Osteocyte (in vitro differentiated cells): ENCODE results near the gene TMEM150A. TPM values are rescaled to one million over a fixed set of nuclear protein-coding genes. Genes with fewer than 3 reads are reported as not detected.

ENCODE experiments used
- DNase-seq: peaks from one replicate; pipeline ENCODE4 v3.0.0; 2021; ENCODE audit warnings: mixed read lengths; ENCODE audit not compliant: unreplicated experiment; ENCODE audit errors: extremely low spot score
- H3K27ac Mint-ChIP-seq: one replicate; pipeline ENCODE4 v1.8.0; 2021; ENCODE audit warnings: mild to moderate bottlenecking, mixed read lengths; ENCODE audit not compliant: unreplicated experiment
- H3K27me3 Mint-ChIP-seq: one replicate; pipeline ENCODE4 v1.8.0; 2021; ENCODE audit warnings: mixed read lengths; ENCODE audit not compliant: unreplicated experiment
- H3K36me3 Mint-ChIP-seq: one replicate; pipeline ENCODE4 v1.8.0; 2021; ENCODE audit warnings: mixed read lengths; ENCODE audit not compliant: unreplicated experiment
- H3K4me1 Mint-ChIP-seq: one replicate; pipeline ENCODE4 v1.8.0; 2021; ENCODE audit warnings: mixed read lengths; ENCODE audit not compliant: unreplicated experiment
- H3K4me3 Mint-ChIP-seq: one replicate; pipeline ENCODE4 v1.8.0; 2021; ENCODE audit warnings: mild to moderate bottlenecking, moderate library complexity, mixed read lengths; ENCODE audit not compliant: unreplicated experiment
- H3K9me3 Mint-ChIP-seq: one replicate; pipeline ENCODE4 v1.8.0; 2021; ENCODE audit warnings: mixed read lengths; ENCODE audit not compliant: unreplicated experiment
- total RNA-seq: library from RNA; stranded (reverse); gene quantifications from 2 replicates; pipeline ENCODE4 v1.2.1, GENCODE V29; 2021
- TF ChIP-seq, protein P1 (sequence below): fragments of 200-600 bp; sonication (generic); IDR thresholded peaks from 2 replicates; pipeline ENCODE4 v1.5.0; 2021; ENCODE audit warnings: antibody characterized with exemption, mild to moderate bottlenecking, moderate library complexity

The TMEM150A gene
- total RNA-seq, 1 donor from 2014 or later, result 18.2 TPM

GRCh38 chr2:85642725-85643124 is 40.2 kb upstream of the TMEM150A start:
- H3K27me3 Mint-ChIP-seq, result no peaks in the 10 kb centered on the region
- DNase-seq, result no peak
- no peak overlapping the region for H3K27ac Mint-ChIP-seq
- no peak overlapping the region for H3K4me3 Mint-ChIP-seq
- peaks cover 1% of the 10 kb centered on the region for H3K4me1 Mint-ChIP-seq
- peaks cover 50% of the 10 kb centered on the region for H3K36me3 Mint-ChIP-seq
- no peaks in the 10 kb centered on the region for H3K9me3 Mint-ChIP-seq
- TF ChIP-seq, protein P1, sequence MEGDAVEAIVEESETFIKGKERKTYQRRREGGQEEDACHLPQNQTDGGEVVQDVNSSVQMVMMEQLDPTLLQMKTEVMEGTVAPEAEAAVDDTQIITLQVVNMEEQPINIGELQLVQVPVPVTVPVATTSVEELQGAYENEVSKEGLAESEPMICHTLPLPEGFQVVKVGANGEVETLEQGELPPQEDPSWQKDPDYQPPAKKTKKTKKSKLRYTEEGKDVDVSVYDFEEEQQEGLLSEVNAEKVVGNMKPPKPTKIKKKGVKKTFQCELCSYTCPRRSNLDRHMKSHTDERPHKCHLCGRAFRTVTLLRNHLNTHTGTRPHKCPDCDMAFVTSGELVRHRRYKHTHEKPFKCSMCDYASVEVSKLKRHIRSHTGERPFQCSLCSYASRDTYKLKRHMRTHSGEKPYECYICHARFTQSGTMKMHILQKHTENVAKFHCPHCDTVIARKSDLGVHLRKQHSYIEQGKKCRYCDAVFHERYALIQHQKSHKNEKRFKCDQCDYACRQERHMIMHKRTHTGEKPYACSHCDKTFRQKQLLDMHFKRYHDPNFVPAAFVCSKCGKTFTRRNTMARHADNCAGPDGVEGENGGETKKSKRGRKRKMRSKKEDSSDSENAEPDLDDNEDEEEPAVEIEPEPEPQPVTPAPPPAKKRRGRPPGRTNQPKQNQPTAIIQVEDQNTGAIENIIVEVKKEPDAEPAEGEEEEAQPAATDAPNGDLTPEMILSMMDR, result no peak

DNA sequence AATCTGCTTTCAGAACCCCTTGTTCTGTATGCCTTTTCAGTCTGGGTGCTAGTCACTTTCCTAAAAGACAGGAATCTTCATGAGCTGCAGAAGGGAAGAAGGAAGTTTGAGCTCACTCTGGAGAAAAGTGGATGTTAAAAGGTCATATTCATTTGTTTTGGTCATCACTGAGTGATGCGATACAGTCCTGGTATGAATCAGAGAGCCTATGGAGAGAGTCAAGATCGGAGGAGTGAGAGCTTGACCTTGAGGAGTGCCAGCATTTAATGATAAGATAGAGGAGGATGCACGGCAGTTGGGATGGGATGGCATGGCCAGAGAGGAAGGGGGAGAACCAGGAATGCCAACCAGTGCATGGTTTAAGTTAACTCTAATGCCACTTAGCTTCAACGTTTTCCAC is 33.1 kb upstream of the TMEM150A start:
- Mint-ChIP-seq H3K4me3 (no peak overlapping the region), H3K36me3 (peaks cover 45% of the 10 kb centered on the region), H3K27ac (no peak overlapping the region)

DNA sequence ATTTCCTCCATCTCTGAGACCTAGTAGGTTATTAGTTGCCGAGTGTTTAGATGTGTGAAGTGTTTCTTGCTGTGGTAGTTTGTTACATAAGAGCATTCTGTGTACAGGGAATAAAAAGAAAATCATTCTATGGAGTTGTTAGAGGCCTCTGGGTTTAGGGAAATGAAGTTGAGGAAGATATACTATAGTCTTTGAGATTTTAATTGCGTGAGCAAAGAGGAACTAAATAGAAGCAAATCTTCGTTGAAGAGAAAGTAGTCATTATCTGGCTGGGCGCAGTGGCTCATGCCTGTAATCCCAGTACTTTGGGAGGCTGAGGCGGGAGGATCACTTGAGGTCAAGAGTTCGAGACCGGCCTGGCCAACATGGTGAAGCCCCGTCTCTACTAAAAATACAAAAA is 32.5 kb upstream of the TMEM150A start:
- no peak overlapping the region for H3K4me3 Mint-ChIP-seq

More for the DNA sequence above, 33.1 kb upstream of the TMEM150A start:
- H3K4me1 Mint-ChIP-seq, result no peaks in the 10 kb centered on the region
- no peaks in the 10 kb centered on the region for H3K9me3 Mint-ChIP-seq
- TF ChIP-seq, protein P1, result no peak
- H3K27me3 Mint-ChIP-seq, result no peaks in the 10 kb centered on the region
- no peak for DNase-seq

GRCh38 chr2:85631316-85631715 is 28.8 kb upstream of the TMEM150A start:
- no peak for DNase-seq
- TF ChIP-seq, protein P1, result no peak
- H3K36me3 Mint-ChIP-seq, result peaks cover 44% of the 10 kb centered on the region
- no peaks in the 10 kb centered on the region for H3K4me1 Mint-ChIP-seq
- no peaks in the 10 kb centered on the region for H3K27me3 Mint-ChIP-seq
- no peaks in the 10 kb centered on the region for H3K9me3 Mint-ChIP-seq
- no peak overlapping the region for H3K4me3 Mint-ChIP-seq
- no peak overlapping the region for H3K27ac Mint-ChIP-seq

More for the DNA sequence above, 32.5 kb upstream of the TMEM150A start:
- H3K27ac Mint-ChIP-seq, result no peak overlapping the region
- H3K4me1 Mint-ChIP-seq, result no peaks in the 10 kb centered on the region
- no peaks in the 10 kb centered on the region for H3K9me3 Mint-ChIP-seq
- peaks cover 48% of the 10 kb centered on the region for H3K36me3 Mint-ChIP-seq
- H3K27me3 Mint-ChIP-seq, result no peaks in the 10 kb centered on the region
- DNase-seq, result no peak
- TF ChIP-seq, protein P1, result no peak

DNA sequence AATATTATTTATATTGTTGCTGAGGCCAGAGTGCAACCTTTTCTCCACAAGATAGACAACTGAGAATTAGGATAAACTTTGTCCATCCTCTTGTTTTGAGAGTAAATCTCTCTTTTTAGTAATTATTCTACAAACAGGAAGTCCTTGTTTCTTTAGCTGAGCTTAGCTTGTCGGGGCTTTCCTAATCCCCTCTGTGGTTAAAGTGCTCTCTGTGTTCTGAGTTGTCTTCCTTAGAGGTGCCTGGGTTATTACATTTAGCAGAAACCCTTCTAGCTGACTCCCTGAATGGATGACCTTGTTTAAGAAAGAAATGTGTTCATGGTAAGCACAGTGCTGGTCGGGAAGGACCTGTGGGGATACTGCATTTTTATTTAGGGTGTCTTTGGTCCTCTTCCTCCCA is 26.2 kb upstream of the TMEM150A start:
- Mint-ChIP-seq H3K4me1 (no peaks in the 10 kb centered on the region), H3K27ac (no peak overlapping the region), H3K4me3 (no peak overlapping the region), H3K9me3 (no peaks in the 10 kb centered on the region), H3K36me3 (peaks cover 54% of the 10 kb centered on the region), H3K27me3 (no peaks in the 10 kb centered on the region)
- TF ChIP-seq, protein P1, result no peak
- DNase-seq, result no peak
